Activated CD8-positive, alpha-beta memory T cell treated with anti-CD3 and anti-CD28 coated beads, Interleukin-2, amount 50 U/mL, for 1 hour (primary cell): ENCODE results near the gene WNT3.

Source experiments
- DNase-seq: peaks from one replicate; pipeline ENCODE4 v3.0.0-alpha.2; 2020; ENCODE audit errors: extremely low read depth

WNT3 gene

GRCh38 chr17:46834846-46835245 is 16.4 kb upstream of the WNT3 start:
- DNase-seq: no peak

- no peak for DNase-seq
Measured at GRCh38 chr17:46833840-46834208, 15.3 kb upstream of the WNT3 start.

- DNase-seq: no peak
Measured at GRCh38 chr17:46832945-46833839, 14.7 kb upstream of the WNT3 start.

- no peak for DNase-seq
Measured at GRCh38 chr17:46832331-46832821, 13.9 kb upstream of the WNT3 start.

GRCh38 chr17:46831573-46832330 is 13.3 kb upstream of the WNT3 start:
- no peak for DNase-seq

GRCh38 chr17:46827274-46827673 is 8.8 kb upstream of the WNT3 start:
- DNase-seq: no peak

GRCh38 chr17:46826116-46826515 is 7.6 kb upstream of the WNT3 start:
- no peak for DNase-seq

- DNase-seq: no peak
Measured at GRCh38 chr17:46823657-46824056, 5.2 kb upstream of the WNT3 start.

GRCh38 chr17:46822388-46822921 is 4.0 kb upstream of the WNT3 start:
- DNase-seq: no peak

GRCh38 chr17:46821482-46822387 is 3.2 kb upstream of the WNT3 start:
- no peak for DNase-seq

GRCh38 chr17:46820592-46821450 is 2.3 kb upstream of the WNT3 start:
- DNase-seq: no peak

- DNase-seq: no peak
Measured at GRCh38 chr17:46819906-46820351, 1.4 kb upstream of the WNT3 start.

- DNase-seq: no peak
Measured at GRCh38 chr17:46818929-46819859, 702 bp upstream of the WNT3 start.

- no peak for DNase-seq
Measured at GRCh38 chr17:46817901-46818209, 637 bp downstream of the WNT3 start.

- no peak for DNase-seq
Measured at GRCh38 chr17:46817151-46817900, 1.2 kb downstream of the WNT3 start.

GRCh38 chr17:46815474-46816353 is 2.8 kb downstream of the WNT3 start:
- DNase-seq: no peak

- DNase-seq: no peak
Measured at GRCh38 chr17:46814446-46814845, 4.0 kb downstream of the WNT3 start.

- DNase-seq: no peak
Measured at GRCh38 chr17:46813920-46814319, 4.6 kb downstream of the WNT3 start.
